ENCODE results near the gene BRPF1.

Gene BRPF1

DNA sequence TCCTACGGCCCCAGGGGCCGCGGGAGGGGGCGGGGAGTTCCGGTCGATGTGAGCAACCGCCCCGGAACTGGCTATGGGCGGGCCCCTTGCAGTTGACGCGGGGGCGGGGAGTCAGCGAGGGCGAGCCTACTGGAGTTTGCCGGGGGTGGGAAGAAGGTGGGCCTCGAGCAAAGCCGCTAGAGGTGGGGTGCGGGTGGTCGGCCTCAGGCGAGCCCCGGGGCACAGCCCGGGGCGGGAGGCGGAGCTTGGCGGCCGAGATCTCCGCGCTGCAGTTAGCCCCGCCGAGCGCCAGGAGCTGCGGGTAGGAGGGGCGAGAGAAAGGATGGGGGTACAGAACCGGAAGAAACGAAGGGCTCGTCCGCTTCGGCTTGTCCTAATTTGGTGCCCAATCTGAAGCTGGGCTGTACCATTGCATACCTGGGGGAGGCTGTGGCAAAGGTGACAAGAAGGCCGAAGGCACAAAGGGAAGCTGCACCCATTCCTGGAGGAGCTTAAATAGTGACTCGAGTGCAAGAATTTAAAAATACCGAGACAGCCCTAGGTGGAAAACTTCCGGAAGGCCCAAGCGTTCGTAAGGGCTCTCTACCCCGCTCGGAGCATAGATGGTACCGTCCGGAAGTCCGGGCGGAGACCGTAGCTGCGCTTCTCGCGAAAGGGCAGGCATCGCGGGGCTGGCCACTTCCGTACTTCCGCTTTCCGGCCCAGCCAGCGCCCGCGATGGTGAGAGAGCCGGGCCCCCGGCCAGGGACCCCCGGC, 61.0 kb downstream of the BRPF1 start, which contains the start of the genes ARPC4 and TADA3:
Gene ARPC4 (plus strand): TSS at position 678 of the 756 bp plus-strand sequence. CDS start 40 bp downstream, at position 718.
Gene TADA3 (minus strand): TSS at position 69 of the 756 bp plus-strand sequence. CDS start 1,007 bp downstream, outside the sequence.
- DNase-seq = peak; percentile 96 to 98

DNA sequence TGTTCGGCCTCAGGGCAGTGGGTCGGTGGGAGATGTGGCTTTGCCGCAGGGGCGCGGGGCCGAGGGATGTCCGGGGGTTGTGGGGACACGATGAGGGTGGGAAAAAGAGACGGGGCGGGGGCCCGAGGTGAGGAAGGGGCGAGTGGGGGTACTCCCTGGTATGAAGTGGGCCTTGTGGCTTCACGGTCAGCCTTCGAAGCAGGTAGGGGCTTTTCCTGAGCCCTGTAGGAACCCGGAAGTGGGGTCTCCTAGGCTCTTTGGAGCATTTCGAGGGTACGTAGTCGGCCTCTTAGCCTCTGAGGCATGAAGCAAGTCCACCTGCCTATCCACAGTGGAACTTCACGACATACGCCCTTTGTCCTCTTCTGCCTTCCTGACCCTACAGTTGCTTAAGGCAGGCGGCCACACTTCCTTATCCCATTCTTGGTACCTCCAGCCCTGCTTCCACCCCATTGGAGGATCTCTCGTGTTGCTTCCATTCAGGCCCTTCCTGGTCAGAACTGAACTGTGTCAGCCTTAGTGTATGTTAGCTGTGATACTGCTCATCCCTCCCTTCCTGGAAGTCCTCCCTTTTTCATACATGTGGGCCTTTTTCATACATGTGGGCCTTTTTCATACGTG, 61.7 kb downstream of the BRPF1 start:
- DNase-seq = peak in 1 of 2 experiments; percentile 39

DNA sequence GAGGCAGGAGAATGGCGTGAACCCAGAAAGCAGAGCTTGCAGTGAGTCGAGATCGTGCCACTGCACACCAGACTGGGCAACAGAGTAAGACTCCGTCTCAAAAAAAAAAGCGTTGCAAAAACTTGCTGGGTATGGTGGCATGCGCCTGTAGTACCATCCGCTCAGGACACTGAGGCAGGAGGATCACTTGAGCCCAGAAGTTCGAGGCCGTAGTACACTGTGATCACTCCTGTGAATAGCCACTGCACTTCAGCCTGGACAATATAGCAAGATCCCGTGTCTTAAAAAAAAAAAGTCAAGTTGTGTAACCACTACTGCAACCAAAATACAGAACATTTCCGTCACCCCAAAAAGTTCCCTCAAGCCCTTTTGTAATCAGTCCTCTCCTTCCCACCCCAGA, 62.9 kb downstream of the BRPF1 start:
- DNase-seq = no peak

DNA sequence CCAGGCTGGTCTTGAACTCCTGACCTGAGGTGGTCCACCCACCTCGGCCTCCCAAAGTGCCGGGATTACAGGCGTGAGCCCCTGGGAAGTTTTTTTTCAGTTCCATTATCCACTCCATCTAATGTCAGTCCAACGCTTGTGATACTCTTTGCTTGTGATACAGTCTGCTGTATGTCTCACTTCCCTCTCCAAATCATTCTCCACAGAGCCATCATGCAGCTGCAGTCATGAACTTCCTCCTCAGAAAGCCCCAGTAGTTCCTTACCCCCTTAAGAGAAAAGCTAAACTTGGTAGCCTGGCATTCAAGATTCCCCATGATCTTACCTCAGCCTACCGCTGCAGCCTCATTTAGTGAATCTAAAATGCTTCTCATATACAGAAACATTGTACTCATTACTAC, 63.7 kb downstream of the BRPF1 start:
- DNase-seq = peak; percentile 18

DNA sequence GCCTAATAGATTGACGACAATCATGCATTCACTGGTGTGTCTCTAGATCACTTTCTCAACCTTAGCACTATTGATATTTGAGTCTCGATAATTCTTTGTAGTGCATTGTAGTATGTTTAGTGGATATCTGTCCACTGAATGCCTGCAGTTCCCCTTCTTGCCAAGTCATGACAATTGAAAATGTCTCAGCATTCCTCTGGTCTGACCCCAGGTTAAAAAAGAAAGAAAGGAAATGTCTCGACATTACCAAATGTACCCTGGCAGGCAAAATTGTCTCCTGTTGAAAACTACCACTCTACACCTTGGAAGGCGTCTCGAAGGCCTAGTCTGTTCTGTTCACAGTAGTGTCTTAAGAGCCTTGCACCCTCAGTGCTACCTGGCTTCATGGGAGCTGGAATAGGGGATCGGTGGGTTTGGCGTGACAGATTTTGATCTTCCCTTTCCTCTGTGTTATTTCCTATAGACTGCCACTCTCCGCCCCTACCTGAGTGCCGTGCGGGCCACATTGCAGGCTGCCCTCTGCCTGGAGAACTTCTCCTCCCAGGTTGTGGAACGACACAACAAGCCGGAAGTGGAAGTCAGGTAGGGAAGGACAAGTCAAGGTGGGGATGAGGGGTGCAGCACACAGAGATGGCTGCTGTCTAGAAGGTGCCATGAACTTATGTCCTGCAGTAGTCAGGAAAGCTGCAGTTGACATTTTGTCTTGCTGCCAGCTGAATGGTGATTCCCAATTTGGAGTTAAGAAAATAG, 65.8 kb downstream of the BRPF1 start:
- no peak for DNase-seq
